ENCODE results near the gene HRH1.
"Not testable (repeated sequence)": the region's sequence is repeated elsewhere in the genome, so short reads cannot be mapped to it uniquely, and the experiment has no call there.

The HRH1 gene

GRCh38 chr3:11128682-11129632 is 25.3 kb upstream of the HRH1 start:
- H3K27ac ChIP-seq (ENCODE audit: low read depth, low read length) = no peak overlapping the region
- H3K27me3 ChIP-seq (ENCODE audit: control insufficient read depth in 1 of 2, insufficient read depth in 2 of 2, low read length in 2 of 2) = no peaks in the 10 kb centered on the region
- no peak overlapping the region for H3K9ac ChIP-seq (ENCODE audit: low read depth in 1 of 2, low read length in 2 of 2)
- H3K36me3 ChIP-seq (ENCODE audit: control insufficient read depth in 1 of 2, insufficient read depth in 2 of 2, low read length in 2 of 2) = no peaks in the 10 kb centered on the region
- no peak overlapping the region for H3K4me3 ChIP-seq (ENCODE audit: low read depth in 1 of 2, low read length in 2 of 2)
- H3K4me1 ChIP-seq (ENCODE audit: control insufficient read depth in 1 of 2, insufficient read depth in 2 of 2, low read length in 2 of 2) = no peaks in the 10 kb centered on the region
- H3K9me3 ChIP-seq (ENCODE audit: control insufficient read depth in 1 of 2, low read length in 2 of 2) = no peaks in the 10 kb centered on the region

- Histone ChIP-seq H3K27me3 (ENCODE audit: control insufficient read depth in 1 of 2, insufficient read depth in 2 of 2, low read length in 2 of 2) (no peaks in the 10 kb centered on the region), H3K4me1 (ENCODE audit: control insufficient read depth in 1 of 2, insufficient read depth in 2 of 2, low read length in 2 of 2) (no peaks in the 10 kb centered on the region), H3K36me3 (ENCODE audit: control insufficient read depth in 1 of 2, insufficient read depth in 2 of 2, low read length in 2 of 2) (no peaks in the 10 kb centered on the region), H3K9me3 (ENCODE audit: control insufficient read depth in 1 of 2, low read length in 2 of 2) (no peaks in the 10 kb centered on the region), H3K9ac (ENCODE audit: low read depth in 1 of 2, low read length in 2 of 2) (no peak overlapping the region), H3K4me3 (ENCODE audit: low read depth in 1 of 2, low read length in 2 of 2) (no peak overlapping the region), H3K27ac (ENCODE audit: low read depth, low read length) (no peak overlapping the region)
Observed at GRCh38 chr3:11130385-11130784, 23.9 kb upstream of the HRH1 start.

- H3K9me3 ChIP-seq (ENCODE audit: control insufficient read depth in 1 of 2, low read length in 2 of 2) = no peaks in the 10 kb centered on the region
- H3K36me3 ChIP-seq (ENCODE audit: control insufficient read depth in 1 of 2, insufficient read depth in 2 of 2, low read length in 2 of 2) = no peaks in the 10 kb centered on the region
- H3K9ac ChIP-seq (ENCODE audit: low read depth in 1 of 2, low read length in 2 of 2) = no peak overlapping the region
- H3K4me1 ChIP-seq (ENCODE audit: control insufficient read depth in 1 of 2, insufficient read depth in 2 of 2, low read length in 2 of 2) = no peaks in the 10 kb centered on the region
- no peak overlapping the region for H3K27ac ChIP-seq (ENCODE audit: low read depth, low read length)
- no peak overlapping the region for H3K4me3 ChIP-seq (ENCODE audit: low read depth in 1 of 2, low read length in 2 of 2)
- no peaks in the 10 kb centered on the region for H3K27me3 ChIP-seq (ENCODE audit: control insufficient read depth in 1 of 2, insufficient read depth in 2 of 2, low read length in 2 of 2)
Observed at GRCh38 chr3:11131371-11131770, 22.9 kb upstream of the HRH1 start.

GRCh38 chr3:11131886-11132285 is 22.4 kb upstream of the HRH1 start:
- not testable (repeated sequence) for H3K36me3 ChIP-seq (ENCODE audit: control insufficient read depth in 1 of 2, insufficient read depth in 2 of 2, low read length in 2 of 2); H3K4me3 ChIP-seq (ENCODE audit: low read depth in 1 of 2, low read length in 2 of 2); H3K27ac ChIP-seq (ENCODE audit: low read depth, low read length); H3K9me3 ChIP-seq (ENCODE audit: control insufficient read depth in 1 of 2, low read length in 2 of 2); H3K27me3 ChIP-seq (ENCODE audit: control insufficient read depth in 1 of 2, insufficient read depth in 2 of 2, low read length in 2 of 2); H3K9ac ChIP-seq (ENCODE audit: low read depth in 1 of 2, low read length in 2 of 2); H3K4me1 ChIP-seq (ENCODE audit: control insufficient read depth in 1 of 2, insufficient read depth in 2 of 2, low read length in 2 of 2)

GRCh38 chr3:11132861-11133260 is 21.4 kb upstream of the HRH1 start:
- no peaks in the 10 kb centered on the region for H3K9me3 ChIP-seq (ENCODE audit: control insufficient read depth in 1 of 2, low read length in 2 of 2)
- no peaks in the 10 kb centered on the region for H3K4me1 ChIP-seq (ENCODE audit: control insufficient read depth in 1 of 2, insufficient read depth in 2 of 2, low read length in 2 of 2)
- no peaks in the 10 kb centered on the region for H3K27me3 ChIP-seq (ENCODE audit: control insufficient read depth in 1 of 2, insufficient read depth in 2 of 2, low read length in 2 of 2)
- no peaks in the 10 kb centered on the region for H3K36me3 ChIP-seq (ENCODE audit: control insufficient read depth in 1 of 2, insufficient read depth in 2 of 2, low read length in 2 of 2)
- H3K9ac ChIP-seq (ENCODE audit: low read depth in 1 of 2, low read length in 2 of 2) = no peak overlapping the region
- no peak overlapping the region for H3K27ac ChIP-seq (ENCODE audit: low read depth, low read length)
- no peak overlapping the region for H3K4me3 ChIP-seq (ENCODE audit: low read depth in 1 of 2, low read length in 2 of 2)

- no peaks in the 10 kb centered on the region for H3K27me3 ChIP-seq (ENCODE audit: control insufficient read depth in 1 of 2, insufficient read depth in 2 of 2, low read length in 2 of 2)
- H3K27ac ChIP-seq (ENCODE audit: low read depth, low read length) = no peak overlapping the region
- H3K4me1 ChIP-seq (ENCODE audit: control insufficient read depth in 1 of 2, insufficient read depth in 2 of 2, low read length in 2 of 2) = peaks cover 0 to 4% of the 10 kb centered on the region in 2 donors
- H3K9ac ChIP-seq (ENCODE audit: low read depth in 1 of 2, low read length in 2 of 2) = no peak overlapping the region
- H3K4me3 ChIP-seq (ENCODE audit: low read depth in 1 of 2, low read length in 2 of 2) = no peak overlapping the region
- no peaks in the 10 kb centered on the region for H3K36me3 ChIP-seq (ENCODE audit: control insufficient read depth in 1 of 2, insufficient read depth in 2 of 2, low read length in 2 of 2)
- no peaks in the 10 kb centered on the region for H3K9me3 ChIP-seq (ENCODE audit: control insufficient read depth in 1 of 2, low read length in 2 of 2)
Observed at GRCh38 chr3:11134794-11135193, 19.5 kb upstream of the HRH1 start.

- Histone ChIP-seq H3K9me3 (ENCODE audit: control insufficient read depth in 1 of 2, low read length in 2 of 2) (no peaks in the 10 kb centered on the region), H3K36me3 (ENCODE audit: control insufficient read depth in 1 of 2, insufficient read depth in 2 of 2, low read length in 2 of 2) (no peaks in the 10 kb centered on the region), H3K4me1 (ENCODE audit: control insufficient read depth in 1 of 2, insufficient read depth in 2 of 2, low read length in 2 of 2) (peaks cover 12 to 17% of the 10 kb centered on the region in 2 donors), H3K4me3 (ENCODE audit: low read depth in 1 of 2, low read length in 2 of 2) (no peak overlapping the region), H3K27me3 (ENCODE audit: control insufficient read depth in 1 of 2, insufficient read depth in 2 of 2, low read length in 2 of 2) (no peaks in the 10 kb centered on the region), H3K27ac (ENCODE audit: low read depth, low read length) (no peak overlapping the region), H3K9ac (ENCODE audit: low read depth in 1 of 2, low read length in 2 of 2) (no peak overlapping the region)
Observed at GRCh38 chr3:11136116-11136515, 18.2 kb upstream of the HRH1 start.

- H3K27me3 ChIP-seq (ENCODE audit: control insufficient read depth in 1 of 2, insufficient read depth in 2 of 2, low read length in 2 of 2) = no peaks in the 10 kb centered on the region
- peaks cover 15 to 22% of the 10 kb centered on the region in 2 donors for H3K4me1 ChIP-seq (ENCODE audit: control insufficient read depth in 1 of 2, insufficient read depth in 2 of 2, low read length in 2 of 2)
- no peak overlapping the region for H3K27ac ChIP-seq (ENCODE audit: low read depth, low read length)
- H3K9ac ChIP-seq (ENCODE audit: low read depth in 1 of 2, low read length in 2 of 2) = no peak overlapping the region
- peaks cover 0 to 3% of the 10 kb centered on the region in 2 donors for H3K9me3 ChIP-seq (ENCODE audit: control insufficient read depth in 1 of 2, low read length in 2 of 2)
- no peak overlapping the region for H3K4me3 ChIP-seq (ENCODE audit: low read depth in 1 of 2, low read length in 2 of 2)
- no peaks in the 10 kb centered on the region for H3K36me3 ChIP-seq (ENCODE audit: control insufficient read depth in 1 of 2, insufficient read depth in 2 of 2, low read length in 2 of 2)
Observed at GRCh38 chr3:11136830-11137626, 17.3 kb upstream of the HRH1 start.

GRCh38 chr3:11137627-11137959 is 16.7 kb upstream of the HRH1 start:
- H3K9ac ChIP-seq (ENCODE audit: low read depth in 1 of 2, low read length in 2 of 2) = no peak overlapping the region
- peaks cover 0 to 3% of the 10 kb centered on the region in 2 donors for H3K9me3 ChIP-seq (ENCODE audit: control insufficient read depth in 1 of 2, low read length in 2 of 2)
- H3K36me3 ChIP-seq (ENCODE audit: control insufficient read depth in 1 of 2, insufficient read depth in 2 of 2, low read length in 2 of 2) = no peaks in the 10 kb centered on the region
- H3K4me3 ChIP-seq (ENCODE audit: low read depth in 1 of 2, low read length in 2 of 2) = no peak overlapping the region
- H3K4me1 ChIP-seq (ENCODE audit: control insufficient read depth in 1 of 2, insufficient read depth in 2 of 2, low read length in 2 of 2) = peaks cover 15 to 22% of the 10 kb centered on the region in 2 donors
- H3K27ac ChIP-seq (ENCODE audit: low read depth, low read length) = no peak overlapping the region
- H3K27me3 ChIP-seq (ENCODE audit: control insufficient read depth in 1 of 2, insufficient read depth in 2 of 2, low read length in 2 of 2) = no peaks in the 10 kb centered on the region

- H3K9ac ChIP-seq (ENCODE audit: low read depth in 1 of 2, low read length in 2 of 2) = no peak overlapping the region
- no peaks in the 10 kb centered on the region for H3K27me3 ChIP-seq (ENCODE audit: control insufficient read depth in 1 of 2, insufficient read depth in 2 of 2, low read length in 2 of 2)
- peaks cover 15 to 22% of the 10 kb centered on the region in 2 donors for H3K4me1 ChIP-seq (ENCODE audit: control insufficient read depth in 1 of 2, insufficient read depth in 2 of 2, low read length in 2 of 2)
- H3K9me3 ChIP-seq (ENCODE audit: control insufficient read depth in 1 of 2, low read length in 2 of 2) = peaks cover 0 to 3% of the 10 kb centered on the region in 2 donors
- H3K27ac ChIP-seq (ENCODE audit: low read depth, low read length) = no peak overlapping the region
- no peaks in the 10 kb centered on the region for H3K36me3 ChIP-seq (ENCODE audit: control insufficient read depth in 1 of 2, insufficient read depth in 2 of 2, low read length in 2 of 2)
- H3K4me3 ChIP-seq (ENCODE audit: low read depth in 1 of 2, low read length in 2 of 2) = no peak overlapping the region
Observed at GRCh38 chr3:11138371-11138770, 15.9 kb upstream of the HRH1 start.
